Measurements from ENCODE around the gene KBTBD13.
A peak's percentile ranks its signal among the peaks of the same experiment; 100 is the strongest.
"Not testable (repeated sequence)": the region's sequence is repeated elsewhere in the genome, so short reads cannot be mapped to it uniquely, and the experiment has no call there.

The KBTBD13 gene

GRCh38 chr15:65071381-65071811 is 5.2 kb upstream of the KBTBD13 start:
- no peak for DNase-seq

GRCh38 chr15:65072027-65072426 is 4.5 kb upstream of the KBTBD13 start:
- DNase-seq, result no peak

- no peak for DNase-seq
Measured at GRCh38 chr15:65072617-65073016, 3.9 kb upstream of the KBTBD13 start.

DNA sequence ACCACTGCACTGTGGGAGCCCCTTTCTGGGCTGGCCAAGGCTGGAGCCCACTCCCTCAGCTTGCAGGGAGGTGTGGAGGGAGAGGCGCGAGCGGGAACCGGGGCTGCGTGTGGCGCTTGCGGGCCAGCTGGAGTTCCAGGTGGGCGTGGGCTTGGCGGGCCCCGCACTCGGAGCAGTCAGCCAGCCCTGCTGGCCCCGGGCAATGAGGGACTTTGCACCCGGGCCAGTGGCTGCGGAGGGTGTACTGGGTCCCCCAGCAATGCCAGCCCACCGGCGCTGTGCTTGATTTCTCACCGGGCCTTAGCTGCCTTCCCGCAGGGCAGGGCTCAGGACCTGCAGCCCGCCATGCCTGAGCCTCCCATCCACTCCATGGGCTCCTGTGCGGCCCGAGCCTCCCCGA is 1.6 kb upstream of the KBTBD13 start:
- not testable (repeated sequence) for DNase-seq

DNA sequence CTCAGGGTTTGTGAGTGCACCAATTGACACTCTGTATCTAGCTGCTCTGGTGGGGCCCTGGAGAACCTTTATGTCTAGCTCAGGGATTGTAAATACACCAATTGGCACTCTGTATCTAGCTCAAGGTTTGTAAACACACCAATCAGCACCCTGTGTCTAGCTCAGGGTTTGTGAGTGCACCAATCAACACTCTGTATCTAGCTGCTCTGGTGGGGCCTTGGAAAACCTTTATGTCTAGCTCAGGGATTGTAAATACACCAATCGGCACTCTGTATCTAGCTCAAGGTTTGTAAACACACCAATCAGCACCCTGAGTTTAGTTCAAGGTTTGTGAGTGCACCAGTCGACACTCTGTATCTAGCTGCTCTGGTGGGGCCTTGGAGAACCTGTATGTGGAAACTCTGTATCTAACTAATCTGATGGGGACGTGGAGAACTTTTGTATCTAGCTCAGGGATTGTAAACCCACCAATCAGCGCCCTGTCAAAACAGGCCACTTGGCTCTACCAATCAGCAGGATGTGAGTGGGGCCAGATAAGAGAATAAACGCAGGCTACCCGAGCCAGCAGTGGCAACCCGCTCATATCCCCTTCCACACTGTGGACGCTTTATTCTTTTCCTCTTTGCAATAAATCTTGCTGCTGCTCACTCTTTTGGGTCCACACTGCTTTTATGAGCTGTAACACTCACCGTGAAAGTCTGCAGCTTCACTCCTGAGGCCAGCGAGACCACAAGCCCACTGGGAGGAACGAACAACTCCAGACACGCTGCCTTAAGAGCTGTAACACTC is 745 bp upstream of the KBTBD13 start:
- DNase-seq, result not testable (repeated sequence)

GRCh38 chr15:65077291-65077980 is 890 bp downstream of the KBTBD13 start:
- DNase-seq, result no peak

GRCh38 chr15:65077981-65078352 is 1.4 kb downstream of the KBTBD13 start:
- DNase-seq, result peak; percentile 27 to 74

GRCh38 chr15:65079580-65079979 is 3.0 kb downstream of the KBTBD13 start:
- DNase-seq, result no peak

- no peak for DNase-seq
Measured at GRCh38 chr15:65081270-65081669, 4.7 kb downstream of the KBTBD13 start.

- no peak for DNase-seq
Measured at GRCh38 chr15:65081758-65082157, 5.2 kb downstream of the KBTBD13 start.

GRCh38 chr15:65082303-65082953 is 5.9 kb downstream of the KBTBD13 start:
- DNase-seq, result no peak

GRCh38 chr15:65083262-65083701 is 6.7 kb downstream of the KBTBD13 start:
- peak in 1 of 2 experiments; percentile 29 for DNase-seq

GRCh38 chr15:65084500-65085206 is 8.1 kb downstream of the KBTBD13 start:
- DNase-seq, result no peak

DNA sequence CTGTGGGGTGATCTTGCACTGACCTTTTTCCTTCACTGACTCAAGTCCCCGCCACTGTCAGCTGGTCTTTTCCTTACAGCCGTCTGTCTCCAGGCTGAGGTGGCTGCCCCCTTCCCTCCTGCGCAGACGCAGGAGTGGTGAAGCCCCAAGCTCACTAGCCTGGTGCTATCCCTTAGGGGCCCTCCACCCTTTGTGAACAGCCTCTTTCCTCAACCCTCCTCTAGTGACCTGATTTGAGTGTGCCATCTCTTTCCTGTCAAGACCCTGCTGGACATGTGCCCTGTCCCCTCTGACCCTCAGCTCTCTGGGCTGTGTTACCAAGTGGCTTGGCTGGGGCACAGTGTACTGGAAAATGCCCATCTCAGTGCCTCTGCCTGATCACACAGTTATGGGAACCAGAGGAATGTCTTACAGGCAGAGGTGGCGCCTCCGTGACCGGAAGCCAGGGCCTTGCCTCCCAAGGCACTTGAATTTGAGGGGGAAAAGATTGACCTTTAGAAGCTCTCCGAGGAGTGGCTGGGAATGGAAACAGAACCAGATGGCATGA is 8.7 kb downstream of the KBTBD13 start:
- no peak for DNase-seq

- DNase-seq, result peak; percentile 30 to 55
Measured at GRCh38 chr15:65085990-65086679, 9.6 kb downstream of the KBTBD13 start.

- peak; percentile 12 to 69 for DNase-seq
Measured at GRCh38 chr15:65086680-65087111, 10.2 kb downstream of the KBTBD13 start.

- no peak for DNase-seq
Measured at GRCh38 chr15:65087411-65087810, 10.9 kb downstream of the KBTBD13 start.

DNA sequence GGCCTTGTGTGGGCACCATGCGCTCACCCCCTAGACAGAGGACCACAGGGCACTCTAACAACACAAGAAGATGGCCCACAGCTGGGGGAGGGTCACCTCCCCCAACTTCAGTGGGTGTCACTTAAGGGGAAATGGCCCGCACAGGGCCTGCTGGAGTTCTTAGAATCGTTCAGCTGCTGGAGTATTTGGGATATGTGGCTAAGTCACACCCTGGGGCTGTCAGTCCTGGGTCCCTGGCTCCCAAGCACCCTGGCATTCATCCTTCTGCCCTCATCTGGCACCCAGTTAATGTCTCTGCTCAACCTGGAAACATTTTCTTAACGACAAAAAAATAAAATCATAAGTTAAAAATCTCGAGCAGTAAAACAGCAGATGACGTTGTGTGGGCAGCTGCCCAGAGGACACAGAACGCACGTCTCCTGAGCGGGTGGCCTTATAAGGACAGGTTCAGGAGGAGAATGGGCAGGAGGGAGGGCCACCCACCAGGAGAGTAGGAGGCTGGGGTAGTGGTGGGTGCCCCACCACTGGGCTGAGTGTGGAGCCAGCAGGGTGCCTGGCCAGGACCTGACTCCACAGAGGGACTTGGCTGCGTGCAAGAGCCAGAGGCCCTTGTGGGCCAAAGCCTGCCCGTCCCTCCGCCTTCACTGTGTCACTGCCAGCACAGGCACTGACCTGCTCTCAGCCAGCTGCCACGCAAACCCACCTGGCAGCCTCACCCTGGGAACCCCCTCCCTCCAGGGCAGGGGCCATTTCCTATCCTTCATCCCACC is 11.5 kb downstream of the KBTBD13 start:
- DNase-seq, result no peak

DNA sequence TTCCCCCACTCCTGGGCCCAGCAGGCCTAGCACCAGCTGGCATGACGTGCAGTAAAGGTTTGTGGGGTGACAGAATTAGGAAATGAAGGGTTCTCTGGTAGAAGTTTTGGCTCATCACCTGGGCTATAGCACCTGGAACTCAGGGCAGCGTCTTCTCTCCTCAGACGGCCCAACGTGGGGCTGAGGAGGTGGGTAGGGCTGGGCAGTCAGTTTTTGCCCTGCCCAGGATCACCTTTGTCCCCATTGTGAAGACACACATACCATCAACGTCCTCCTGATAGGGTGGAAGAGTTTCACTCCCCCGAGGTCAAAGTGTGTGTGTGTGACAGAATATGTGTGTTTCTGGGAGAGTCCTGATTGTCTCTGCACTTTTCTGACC is 12.1 kb downstream of the KBTBD13 start:
- DNase-seq, result no peak

- DNase-seq, result no peak
Measured at GRCh38 chr15:65089206-65089824, 12.8 kb downstream of the KBTBD13 start.

Measured in NCI-H524 (cell line).